Activated effector memory CD4-positive, alpha-beta T cell treated with anti-CD3 and anti-CD28 coated beads, Interleukin-2, amount 50 U/mL, for 16 hours (primary cell): ENCODE results near the gene COLQ.

ENCODE experiments used
- DNase-seq: peaks from one replicate; pipeline ENCODE4 v3.0.0-alpha.2; 2020

COLQ gene

DNA sequence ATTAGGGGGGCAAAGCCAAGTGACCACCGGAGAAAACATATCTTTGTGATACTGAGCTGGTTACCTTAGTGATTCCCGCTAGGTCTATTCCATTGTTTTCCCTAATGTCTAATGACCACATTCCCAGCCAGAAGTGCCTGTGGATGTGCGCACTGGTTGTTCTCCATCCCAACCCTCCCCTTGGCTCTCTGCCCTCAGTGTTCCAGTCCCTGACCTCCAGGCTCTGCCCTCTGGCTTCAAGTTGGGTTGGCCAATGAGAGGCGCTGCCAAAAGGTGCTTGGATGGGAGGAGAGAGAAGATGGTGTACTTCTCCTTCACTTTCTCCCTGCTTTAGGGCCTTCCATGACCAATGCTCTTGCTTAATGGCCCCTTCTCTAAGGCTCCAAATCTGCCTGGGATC lies 2.4 kb downstream of the COLQ start:
- DNase-seq, result peak; percentile 21

DNA sequence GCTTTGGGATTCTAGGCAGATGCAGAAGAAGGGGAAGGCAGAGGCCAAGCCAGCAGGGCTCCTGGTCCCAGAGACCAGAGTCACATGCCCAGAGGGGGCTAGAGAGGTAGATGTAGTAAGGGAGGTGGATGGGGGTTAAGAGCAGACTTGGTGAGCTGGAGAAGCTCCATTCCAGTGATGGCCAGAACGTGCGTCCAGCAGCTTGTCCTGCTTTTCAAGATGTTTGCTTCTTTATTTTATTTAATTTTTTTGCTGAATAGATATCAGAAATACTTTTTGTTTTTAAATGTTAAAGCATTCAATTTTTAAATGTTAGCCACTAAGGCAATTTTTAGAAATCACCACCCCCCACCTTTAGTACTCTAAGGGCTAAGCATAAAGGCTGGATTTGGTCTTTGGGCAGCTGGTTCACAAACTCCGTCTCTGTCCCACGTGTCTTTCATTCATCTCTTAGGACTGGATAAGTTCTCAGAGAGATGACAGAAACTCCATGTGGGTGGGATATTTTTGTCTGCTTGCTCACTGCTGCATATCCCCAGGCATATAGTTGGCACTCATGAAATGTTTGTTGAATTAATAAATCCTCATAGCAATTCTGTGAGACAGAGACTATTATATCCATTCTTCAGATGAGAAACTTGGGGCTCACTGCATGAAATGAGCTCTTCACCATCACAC lies 6.7 kb downstream of the COLQ start:
- DNase-seq, result peak; percentile 21

DNA sequence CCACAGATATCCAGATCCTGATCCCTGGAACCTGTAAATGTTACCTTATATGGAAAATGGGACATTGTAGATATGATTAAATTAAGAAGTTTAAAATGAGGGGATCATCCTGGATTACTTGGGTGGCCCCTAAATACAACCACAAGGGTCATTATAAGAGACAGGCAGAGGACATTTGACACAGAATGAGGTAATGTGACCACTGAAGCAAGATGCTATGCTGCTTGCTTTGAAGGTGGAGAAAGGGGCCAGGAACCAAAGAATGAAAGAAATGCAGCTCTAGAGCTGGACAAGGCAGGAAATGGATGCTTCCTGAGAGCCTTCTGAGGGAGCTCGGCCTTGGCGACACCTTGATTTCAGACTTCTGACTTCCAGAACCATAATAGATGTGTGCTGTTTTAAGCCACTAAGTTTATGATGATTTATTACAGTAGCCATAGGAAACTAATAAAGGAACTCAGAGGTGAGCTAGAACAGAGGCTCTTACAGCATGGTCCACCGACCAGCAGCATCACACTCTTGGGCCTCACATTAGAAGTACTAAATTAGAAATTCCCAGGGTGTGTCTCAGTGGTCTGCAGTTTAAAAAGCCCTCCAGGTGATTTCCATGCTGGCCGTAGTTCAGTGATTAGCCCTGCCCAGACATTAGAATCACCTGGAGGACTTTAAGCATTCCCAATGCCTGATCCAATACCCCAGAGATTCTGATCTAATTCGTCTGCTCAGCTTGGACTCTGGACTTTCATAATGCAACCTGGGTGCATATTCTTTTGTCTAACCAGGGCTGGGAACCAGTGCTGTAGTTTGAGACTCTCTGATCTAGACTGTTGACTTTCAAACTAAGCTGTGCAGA lies 7.5 kb downstream of the COLQ start:
- peak; percentile 10 for DNase-seq

DNA sequence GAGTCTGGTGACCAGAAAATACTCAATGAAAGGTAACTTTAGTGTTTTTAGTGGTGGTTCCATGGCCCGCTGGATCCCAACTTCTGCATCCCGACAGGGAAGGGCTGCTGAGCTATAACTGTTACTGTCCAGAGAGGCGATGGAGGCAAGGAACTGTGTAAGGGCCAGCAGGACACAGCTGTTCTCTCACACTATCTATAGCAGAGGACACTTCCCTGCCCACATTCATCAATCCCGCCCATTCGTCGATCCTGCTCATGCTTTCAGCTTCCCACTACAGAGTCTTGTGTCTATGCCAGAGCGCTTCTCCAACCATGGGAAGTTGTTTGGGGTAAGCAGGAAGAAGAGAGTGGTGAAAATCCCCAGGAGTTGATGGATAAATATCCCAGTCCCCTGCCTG lies 8.4 kb downstream of the COLQ start:
- DNase-seq, result peak; percentile 8

DNA sequence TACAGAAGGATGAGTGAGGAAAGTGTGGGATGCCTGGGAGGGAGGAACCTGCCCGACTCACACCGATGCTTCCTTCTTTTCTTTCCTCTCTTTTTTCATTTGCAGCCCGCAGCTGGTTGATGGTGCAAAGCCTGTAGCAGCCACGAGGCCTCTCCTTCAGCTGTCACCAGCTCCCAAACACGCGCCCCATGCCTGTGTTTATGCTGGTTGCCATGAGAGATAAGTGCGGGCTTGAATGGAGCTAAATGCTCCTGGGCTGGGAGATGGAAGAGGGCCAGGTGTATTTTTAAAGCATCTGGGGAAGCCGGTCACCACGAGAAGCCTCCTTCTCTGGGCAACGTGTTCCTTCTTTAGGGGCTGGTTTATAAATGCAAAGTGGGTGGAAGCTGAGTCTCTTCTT lies 9.3 kb downstream of the COLQ start:
- DNase-seq, result no peak

DNA sequence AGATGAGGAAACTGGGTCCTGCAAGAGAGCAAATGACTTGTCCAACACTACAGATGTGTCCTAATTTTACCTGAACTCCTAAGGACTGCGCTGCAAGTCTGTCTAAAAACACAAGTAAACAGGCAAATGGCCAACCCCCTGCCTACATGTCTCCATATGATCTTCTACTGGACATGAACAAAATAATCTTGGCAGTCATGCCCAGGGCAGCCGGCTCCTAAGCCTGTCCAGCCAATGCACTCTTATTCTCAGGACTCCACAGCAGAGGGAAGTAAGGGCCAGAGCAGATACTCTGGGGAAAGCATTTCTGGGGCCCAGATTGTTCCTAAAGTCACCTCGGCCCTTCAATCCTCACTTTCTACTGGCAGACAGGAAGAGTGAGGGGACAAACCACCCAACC lies 10.3 kb downstream of the COLQ start:
- peak; percentile 28 for DNase-seq

DNA sequence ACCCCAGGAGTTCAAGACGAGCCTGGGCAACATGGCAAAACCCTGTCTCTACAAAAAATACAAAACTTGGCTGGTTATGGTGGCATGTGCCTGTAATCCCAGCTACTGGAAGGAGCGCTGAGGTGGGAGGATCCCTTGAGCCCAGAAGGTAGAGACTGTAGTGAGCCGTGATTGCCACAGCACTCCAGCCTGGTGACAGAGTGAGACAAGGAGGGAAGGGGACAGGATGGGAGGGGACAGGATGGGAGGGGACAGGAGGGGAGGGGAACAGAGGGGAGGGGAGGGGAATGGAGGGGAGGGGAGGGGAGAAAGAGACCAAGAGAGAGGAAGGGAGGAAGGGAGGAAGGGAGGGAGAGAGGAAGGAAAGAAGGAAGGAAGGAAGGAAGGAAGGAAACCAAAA lies 11.0 kb downstream of the COLQ start:
- peak; percentile 37 for DNase-seq

DNA sequence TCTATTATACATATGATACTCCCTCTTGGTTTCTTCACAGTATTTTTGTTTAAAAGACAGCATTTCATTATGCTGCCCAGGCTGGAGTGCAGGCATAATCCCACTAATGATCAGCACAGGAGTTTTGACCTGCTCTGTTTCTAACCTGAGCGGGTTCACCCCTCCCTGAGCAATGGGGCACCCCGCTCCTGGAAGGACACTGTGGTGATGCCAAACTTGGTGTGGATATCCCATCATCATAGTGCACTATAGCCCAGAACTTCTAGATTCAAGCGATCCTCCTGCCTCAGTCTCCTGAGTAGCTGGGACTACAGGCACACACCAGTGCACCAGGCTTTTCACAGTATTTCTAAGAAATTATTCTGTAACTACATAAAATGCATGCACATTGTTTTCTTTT lies 14.9 kb downstream of the COLQ start:
- DNase-seq, result peak; percentile 39

DNA sequence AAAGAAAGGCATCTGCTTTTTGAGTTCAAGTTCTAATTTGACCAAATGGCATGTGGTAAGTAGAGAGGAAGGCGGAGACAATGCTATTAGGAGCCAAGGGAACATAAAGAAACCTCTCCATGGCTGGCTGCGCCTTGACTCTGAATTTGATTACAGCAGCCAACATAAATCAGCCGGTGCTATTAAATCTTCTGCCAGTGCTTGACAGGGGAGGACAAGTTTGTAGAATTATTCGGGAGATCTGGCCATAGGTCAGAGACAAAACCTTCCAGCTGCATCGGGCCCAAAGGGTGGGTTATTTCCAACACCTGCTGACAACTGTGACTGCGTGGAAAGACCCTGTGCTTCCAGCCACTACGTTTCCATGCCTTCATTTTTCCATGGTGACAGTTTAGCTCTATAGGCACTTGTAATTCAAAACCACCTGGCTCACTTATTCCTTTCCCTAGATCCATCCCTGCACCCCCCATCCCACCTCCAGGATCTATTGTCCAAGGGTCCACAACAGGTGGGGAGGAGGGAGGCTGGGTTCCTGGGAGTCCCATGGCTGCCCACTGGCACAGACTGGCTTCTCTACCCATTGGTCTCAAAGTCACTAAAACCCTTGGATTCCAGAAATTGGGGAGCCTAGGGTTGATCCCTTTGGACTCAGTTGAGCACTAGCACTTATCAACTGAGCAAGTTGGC lies 15.9 kb downstream of the COLQ start:
- peak; percentile 14 for DNase-seq

DNA sequence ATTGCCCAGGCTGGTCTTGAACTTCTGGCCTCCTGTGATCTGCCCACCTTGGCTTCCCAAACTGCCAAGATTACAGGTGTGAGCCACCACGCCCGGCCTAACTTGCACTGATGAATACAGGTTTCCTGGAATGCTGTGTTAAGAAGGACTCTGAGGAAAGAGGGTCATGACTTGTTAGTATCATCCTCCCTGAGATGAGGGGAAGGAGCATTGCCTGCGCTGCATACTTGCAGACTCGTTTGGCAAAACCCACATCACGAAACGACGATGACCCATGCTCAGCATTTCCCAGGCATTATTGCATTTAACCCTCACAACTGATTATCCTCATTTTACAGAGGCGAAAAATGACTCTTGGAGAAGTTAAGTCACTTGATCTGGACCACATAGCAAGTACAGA lies 18.9 kb downstream of the COLQ start:
- DNase-seq, result peak; percentile 25

DNA sequence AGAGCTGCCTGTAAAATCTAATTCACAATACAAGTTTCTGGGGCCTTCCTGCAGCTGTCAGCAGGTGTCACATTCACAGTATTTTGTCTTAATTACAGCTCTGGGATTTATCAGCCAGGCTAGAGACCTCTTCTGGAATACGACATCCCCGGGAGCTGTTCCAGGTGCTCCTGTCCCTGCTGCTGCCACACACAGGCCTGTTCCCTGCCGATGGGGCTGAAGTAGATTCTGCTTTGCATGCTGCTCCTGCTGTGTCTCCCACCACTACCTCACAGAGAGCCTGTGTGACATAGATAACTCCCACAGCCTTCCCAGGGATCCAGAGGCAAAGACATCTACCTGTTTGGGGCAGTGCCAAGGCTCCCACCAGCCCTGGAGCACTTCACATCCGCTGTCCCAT lies 20.4 kb downstream of the COLQ start:
- DNase-seq, result peak; percentile 31

DNA sequence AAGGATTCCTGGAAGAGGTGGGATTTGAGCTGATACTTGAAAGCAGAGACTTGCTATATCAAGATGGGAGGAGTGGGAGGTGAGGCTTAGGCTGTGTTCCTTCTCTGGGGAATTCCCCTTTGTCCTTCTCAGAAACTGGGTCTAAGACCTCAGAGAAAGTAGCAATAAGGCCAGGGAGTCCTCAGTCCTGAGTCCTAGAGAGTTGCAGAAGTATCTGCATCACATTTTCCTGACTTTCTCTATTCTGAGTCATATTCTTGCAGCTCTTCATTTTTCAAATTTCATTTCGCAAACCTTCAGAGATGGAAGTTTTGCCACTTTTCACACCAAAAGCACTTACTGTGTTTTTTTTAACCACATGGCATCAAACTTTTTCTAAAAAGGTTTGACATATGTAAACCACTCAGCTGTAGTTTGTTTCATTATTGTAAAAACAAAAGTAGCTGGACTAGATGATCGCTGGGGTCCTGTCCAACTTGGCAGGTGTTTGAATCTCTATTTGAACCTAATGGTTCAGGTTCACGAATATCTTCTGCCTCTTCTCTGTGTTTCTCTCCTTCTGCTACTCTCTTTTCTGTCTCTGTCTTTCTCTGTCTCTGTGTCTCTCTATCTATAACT lies 21.3 kb downstream of the COLQ start:
- DNase-seq, result peak; percentile 19

DNA sequence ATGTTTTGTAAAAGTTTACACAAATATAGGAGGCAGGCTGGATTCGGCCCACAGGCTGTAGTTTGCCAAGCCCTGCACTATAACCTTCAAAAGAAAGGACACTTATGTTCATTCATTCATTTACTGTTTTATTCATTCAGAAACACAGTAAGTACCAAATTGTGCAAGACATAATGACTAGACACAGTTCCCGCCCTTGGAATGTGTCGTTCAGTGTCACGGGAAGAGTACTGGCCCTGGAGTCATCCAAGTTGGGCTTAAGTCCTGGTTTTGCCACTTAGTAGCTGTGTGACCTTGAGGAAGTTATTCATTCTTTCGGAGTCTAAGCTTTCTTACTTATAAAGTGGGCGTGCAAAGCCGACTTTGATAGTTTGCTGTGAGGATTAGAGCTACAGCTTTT lies 22.0 kb downstream of the COLQ start:
- DNase-seq, result no peak

DNA sequence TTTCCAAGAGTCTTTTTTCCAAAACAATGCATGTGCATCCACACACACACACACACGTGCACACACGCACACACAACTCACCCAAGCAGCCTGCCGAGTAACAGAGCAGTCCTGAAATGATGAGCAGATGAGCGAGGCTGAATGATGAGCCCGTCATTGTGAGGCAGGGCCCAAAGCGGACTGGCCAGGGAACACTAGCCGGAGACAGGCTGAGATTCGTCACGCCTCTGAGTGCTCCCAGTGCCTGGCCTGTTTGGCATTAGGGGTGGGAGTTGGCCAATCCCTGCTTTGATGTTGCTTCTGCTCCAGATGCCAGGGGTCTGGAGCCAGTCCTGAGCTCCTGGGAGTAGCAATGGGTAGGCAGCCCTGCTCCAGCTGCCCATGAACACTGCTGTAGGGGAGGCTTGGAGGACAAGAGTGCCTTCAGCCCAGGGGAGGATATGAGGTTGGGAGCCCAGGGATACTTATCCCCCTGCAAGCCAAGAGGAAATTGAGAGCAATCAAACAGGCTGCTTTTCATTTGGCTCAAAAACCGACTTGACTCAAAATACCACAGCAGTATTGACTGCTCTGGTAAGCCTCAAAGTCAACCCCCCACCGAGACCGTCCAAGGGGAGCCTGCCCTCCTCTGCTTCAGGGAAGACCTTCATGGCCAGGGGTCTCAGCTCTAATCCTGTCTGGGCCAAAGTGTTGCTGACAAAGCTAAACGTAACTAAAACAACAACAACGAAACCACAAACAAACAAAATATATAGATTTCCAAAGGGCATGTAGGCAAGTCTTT lies 22.9 kb downstream of the COLQ start:
- DNase-seq, result peak; percentile 54

DNA sequence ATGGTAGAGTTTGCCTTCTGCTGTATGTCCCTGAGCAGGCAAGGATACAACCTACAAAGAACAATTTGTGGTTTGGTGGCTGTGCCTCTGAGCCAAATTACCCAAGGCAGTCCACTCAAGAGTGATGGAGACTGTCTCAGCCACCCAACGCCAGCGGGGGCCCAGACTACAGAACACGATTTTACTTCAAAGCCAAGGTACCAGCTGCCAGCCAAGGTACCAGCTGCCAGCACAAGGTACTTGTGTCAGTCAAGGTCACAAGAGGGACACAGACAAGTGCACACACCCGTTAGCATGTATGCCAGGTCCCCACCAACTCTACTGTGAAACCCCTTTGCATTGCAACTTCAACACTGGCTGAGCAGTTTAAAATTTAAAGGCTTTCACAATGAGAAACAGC lies 23.5 kb downstream of the COLQ start:
- peak; percentile 30 for DNase-seq

DNA sequence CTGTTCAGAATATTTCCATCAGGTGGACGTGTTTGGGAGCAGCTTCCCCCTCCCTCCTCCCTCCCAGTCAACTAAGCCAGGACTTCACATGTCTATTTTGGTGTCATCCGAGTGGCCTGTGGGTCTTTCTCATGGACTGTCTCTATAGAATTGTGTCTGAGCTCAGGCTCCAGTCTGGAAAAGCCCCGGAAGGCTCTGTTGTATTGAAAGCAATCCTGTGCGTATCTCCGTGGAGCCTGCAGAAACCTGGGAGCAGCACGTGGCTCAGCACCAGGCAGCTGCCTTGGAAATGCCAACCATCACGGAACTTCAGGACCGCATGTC lies 25.2 kb downstream of the COLQ start:
- DNase-seq, result peak; percentile 39

DNA sequence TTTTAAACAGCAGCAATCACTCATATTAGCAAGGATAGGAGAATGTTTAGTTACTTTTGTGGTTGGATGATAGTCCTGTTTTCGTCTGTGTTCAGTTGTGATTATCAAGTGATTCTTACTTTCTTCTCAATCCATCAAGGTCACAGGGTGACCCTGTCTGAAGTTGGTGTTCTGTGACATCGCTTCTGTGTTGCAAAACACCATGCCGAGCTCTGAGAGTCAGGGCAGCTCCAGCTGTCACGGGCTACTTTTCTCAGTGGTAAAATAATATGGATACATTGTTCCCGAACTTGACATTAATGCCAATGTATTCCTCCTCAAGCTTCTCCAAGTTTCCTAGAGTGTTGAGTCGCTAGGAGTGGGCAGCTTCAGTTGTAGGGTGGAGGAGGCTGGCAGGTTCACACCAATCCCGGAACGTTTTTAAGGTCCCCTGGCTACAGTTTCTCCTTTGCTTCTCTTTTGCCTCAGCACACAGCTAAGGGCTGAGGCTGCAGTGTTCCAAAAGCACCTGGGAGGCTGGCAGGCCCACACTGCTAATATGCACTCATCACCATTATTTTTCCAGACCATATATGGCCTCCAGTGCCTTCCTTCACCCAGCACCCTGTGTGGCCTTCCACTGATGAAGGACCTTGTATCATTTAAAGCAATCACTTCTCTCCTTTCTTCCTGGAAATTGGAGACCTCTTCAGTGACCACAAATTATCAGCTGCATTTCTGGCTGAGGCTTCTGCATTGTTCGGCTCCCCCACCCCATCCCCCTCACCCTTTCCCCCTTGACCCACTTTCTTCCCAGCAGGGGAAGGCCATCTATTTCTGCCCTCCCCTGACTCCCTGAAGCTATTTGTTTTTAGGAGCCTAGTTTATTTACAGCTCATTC lies 25.8 kb downstream of the COLQ start:
- DNase-seq, result peak; percentile 17

DNA sequence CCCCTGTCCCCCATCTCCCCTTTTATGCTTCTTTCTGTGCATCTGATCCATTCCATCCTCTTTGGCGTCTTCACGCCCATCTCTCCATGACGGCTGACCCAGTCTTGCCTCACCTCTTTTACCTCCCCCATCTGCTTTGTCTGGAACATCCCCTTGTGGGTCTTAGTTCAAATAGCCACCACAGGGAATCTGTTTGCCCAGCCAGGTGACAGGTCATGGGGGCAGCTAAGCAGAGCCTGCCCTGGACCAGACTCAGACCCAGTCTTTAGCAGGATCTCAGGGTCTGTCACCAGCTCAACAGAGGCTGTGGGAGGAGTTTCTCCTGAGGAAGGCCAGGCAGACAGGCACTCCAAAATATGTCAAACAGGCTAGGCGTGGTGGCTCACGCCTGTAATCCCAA lies 28.1 kb downstream of the COLQ start:
- peak; percentile 16 for DNase-seq

DNA sequence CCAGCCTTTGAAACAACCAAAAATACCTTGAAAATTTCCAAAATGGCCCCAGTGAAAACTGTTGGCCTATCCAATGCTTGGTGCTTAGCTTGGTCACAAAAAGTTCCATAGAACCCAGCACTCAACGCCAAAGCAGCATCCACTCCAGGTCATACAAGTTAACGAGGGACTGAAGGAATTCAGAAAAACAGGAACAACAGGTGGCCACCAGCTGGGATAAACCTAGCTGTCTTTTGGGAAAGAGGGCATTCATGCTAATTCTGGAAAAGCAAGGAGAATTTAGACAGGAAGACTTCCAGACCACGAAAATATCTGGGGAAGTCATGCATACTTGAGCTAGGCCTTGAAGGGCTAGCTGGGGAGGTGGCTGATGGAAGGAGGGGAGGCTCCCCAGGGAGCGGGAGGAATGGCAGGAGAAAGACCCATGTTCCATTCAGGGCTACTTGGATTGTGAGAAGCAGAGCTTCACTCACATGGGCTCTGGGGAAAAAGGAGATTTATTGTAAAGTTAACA lies 28.6 kb downstream of the COLQ start:
- no peak for DNase-seq

DNA sequence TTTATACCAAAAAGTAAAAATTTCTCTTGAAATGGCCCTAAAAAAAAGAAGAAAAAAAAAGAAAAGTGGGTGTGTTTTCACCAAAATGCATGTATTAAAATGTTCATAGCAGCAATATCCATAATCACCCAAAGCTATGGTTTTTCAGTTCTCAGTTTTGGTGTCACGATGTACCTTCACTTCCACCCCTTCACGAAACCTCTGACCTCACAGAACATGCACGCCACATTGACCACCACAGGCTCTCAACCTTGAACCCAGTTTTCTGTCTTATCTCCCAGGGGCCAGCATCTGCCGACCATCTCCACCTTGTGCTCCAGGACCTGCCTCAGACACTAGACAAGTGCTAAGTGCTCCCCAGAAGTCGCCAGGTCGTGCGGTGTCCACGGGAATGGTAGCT lies 30.4 kb downstream of the COLQ start:
- no peak for DNase-seq

DNA sequence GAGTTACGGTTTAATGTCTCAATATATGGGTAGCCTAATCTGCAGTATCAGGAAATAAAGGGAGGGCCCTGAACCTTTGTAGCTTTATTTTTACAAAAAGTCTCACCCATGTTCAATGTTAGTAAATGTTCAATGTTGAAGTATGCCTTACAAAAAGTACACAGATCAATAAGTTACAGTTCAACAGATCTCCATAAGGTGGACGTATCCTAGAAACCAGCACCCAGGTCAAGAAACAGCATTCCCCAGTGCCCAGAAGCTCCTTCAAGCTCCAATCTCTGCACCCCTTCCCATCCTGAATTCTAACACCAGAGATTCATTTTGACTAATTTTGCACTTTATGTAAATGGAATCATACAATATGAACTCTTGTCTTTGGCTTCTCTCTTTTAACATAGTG lies 31.3 kb downstream of the COLQ start:
- DNase-seq, result no peak

DNA sequence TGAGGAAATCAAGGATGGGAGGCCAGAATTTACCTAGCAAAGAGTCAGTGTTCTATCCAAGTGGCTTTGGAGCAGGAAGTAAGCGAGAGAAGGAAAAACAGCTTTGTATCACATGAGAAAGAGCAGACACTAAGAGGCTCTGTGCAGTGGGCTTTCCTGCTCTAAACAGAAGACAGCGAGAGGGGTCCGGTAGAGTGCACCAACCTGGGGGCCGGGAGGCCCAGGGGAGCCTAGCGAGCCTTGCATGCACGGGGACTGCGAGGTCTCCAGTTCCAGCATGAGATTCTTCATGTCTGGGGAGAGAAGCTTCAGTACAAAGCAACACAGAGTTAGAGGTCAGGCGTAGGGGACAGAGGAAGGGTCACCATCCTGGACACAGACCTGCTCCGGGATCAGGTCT lies 33.5 kb downstream of the COLQ start:
- DNase-seq, result no peak
